Esophagus squamous epithelium (tissue), 5 donors: ENCODE results near the gene APOC3. TPM values are rescaled to one million over a fixed set of nuclear protein-coding genes. Genes with fewer than 3 reads are reported as not detected.

ENCODE experiments used
- DNase-seq: peaks from one replicate; lab custom pipeline; 2025; lab: John Stamatoyannopoulos, UW
- H3K27ac ChIP-seq, 4 donors: fragments of 200-600 bp; sonication (generic); one replicate each; pipeline ENCODE4 v1.5.1; 2016 to 2019; ENCODE audit warnings: mild to moderate bottlenecking in 1 of 4
- H3K27me3 ChIP-seq, 4 donors: fragments of 200-600 bp; sonication (generic); 1 replicate in 3 of 4; 2 replicates in 1 of 4; pipeline versions ENCODE4 v1.5.1 to v1.6.0; 2017 to 2021; ENCODE audit warnings: antibody characterized with exemption in 1 of 4
- H3K36me3 ChIP-seq, 3 donors: fragments of 200-600 bp; sonication (generic); one replicate each; pipeline ENCODE4 v1.5.1; 2016 to 2019
- H3K4me1 ChIP-seq, 3 donors: fragments of 200-600 bp; sonication (generic); one replicate each; pipeline ENCODE4 v1.5.1; 2017 to 2019
- H3K4me3 ChIP-seq, 4 donors: fragments of 200-600 bp; sonication (generic); 1 replicate in 3 of 4; 2 replicates in 1 of 4; pipeline ENCODE4 v1.5.1; 2016 to 2019; ENCODE audit warnings: mild to moderate bottlenecking in 2 of 4, moderate library complexity in 1 of 4
- H3K9me3 ChIP-seq, 3 donors: fragments of 200-600 bp; sonication (generic); one replicate each; pipeline ENCODE4 v1.5.1; 2016 to 2019
- POLR2A ChIP-seq, 4 donors: fragments of 450-650 bp; IDR thresholded peaks; one replicate each; pipeline ENCODE4 v1.6.1; 2017; ENCODE audit warnings: antibody characterized with exemption in 4 of 4, mild to moderate bottlenecking in 4 of 4, moderate library complexity in 3 of 4
- WGBS, 2 donors: methylation state at CpG; one replicate each; pipeline ENCODE4 v1.1.5; 2018; 5-methylcytosine and 5-hydroxymethylcytosine counted together
- intact Hi-C: fragments of 100-400 bp; cut with DNase I; formaldehyde crosslinking; loops from one replicate; pipeline ENCODE4 v1.15.0; 2022
- total RNA-seq, 4 donors: library from RNA; depleted of rRNA; stranded (reverse); fragments of >200 nt; gene quantifications; one replicate each; pipeline ENCODE4 v1.1.0, GENCODE V29; 2016
- TF ChIP-seq, protein P1 (sequence below), 6 experiments: fragments of 450-650 bp in 4 of 6; fragments of 200-600 bp in 2 of 6; sonication (generic) in 2 of 6; IDR thresholded peaks; one replicate each; pipeline ENCODE4 v1.5.1; 2016 to 2019; ENCODE audit warnings: antibody characterized with exemption in 6 of 6, mild to moderate bottlenecking in 4 of 6, moderate library complexity in 4 of 6
- donor health status: DM: yes; HTN: yes; CAD: no.

APOC3 gene
- total RNA-seq, 4 donors from 2014 or later, result not detected

DNA sequence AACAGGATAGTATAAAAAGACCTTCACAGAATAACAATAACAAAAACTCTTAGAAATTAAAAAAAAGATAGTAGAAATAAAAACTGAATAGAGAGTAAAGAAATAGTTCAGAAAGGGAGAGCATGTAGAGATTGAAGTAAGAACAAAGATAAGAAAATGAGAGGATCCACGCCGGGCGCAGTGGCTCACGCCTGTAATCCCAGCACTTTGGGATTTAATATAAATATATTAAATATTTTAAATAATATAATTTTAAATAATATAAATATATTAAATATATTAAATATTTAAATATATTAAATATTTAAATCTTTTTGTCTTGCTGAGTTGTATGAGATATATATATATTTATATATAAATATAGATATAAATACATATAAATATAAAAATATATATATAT, 17.6 kb upstream of the APOC3 start:
- H3K4me3 ChIP-seq, result no peak overlapping the region
- no peaks in the 10 kb centered on the region for H3K9me3 ChIP-seq
- H3K27me3 ChIP-seq, result no peaks in the 10 kb centered on the region
- H3K27ac ChIP-seq, result no peak overlapping the region
- H3K4me1 ChIP-seq, result no peaks in the 10 kb centered on the region
- DNase-seq, result no peak
- no peak for TF ChIP-seq POLR2A (IDR thresholded peaks at IDR 0.05)
- TF ChIP-seq, protein P1, sequence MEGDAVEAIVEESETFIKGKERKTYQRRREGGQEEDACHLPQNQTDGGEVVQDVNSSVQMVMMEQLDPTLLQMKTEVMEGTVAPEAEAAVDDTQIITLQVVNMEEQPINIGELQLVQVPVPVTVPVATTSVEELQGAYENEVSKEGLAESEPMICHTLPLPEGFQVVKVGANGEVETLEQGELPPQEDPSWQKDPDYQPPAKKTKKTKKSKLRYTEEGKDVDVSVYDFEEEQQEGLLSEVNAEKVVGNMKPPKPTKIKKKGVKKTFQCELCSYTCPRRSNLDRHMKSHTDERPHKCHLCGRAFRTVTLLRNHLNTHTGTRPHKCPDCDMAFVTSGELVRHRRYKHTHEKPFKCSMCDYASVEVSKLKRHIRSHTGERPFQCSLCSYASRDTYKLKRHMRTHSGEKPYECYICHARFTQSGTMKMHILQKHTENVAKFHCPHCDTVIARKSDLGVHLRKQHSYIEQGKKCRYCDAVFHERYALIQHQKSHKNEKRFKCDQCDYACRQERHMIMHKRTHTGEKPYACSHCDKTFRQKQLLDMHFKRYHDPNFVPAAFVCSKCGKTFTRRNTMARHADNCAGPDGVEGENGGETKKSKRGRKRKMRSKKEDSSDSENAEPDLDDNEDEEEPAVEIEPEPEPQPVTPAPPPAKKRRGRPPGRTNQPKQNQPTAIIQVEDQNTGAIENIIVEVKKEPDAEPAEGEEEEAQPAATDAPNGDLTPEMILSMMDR (IDR thresholded peaks at IDR 0.05), result no peak
- WGBS, 2 donors, result 92 to 94% methylated on average over 4 of the region's 4 CpGs
- H3K36me3 ChIP-seq, result no peaks in the 10 kb centered on the region
- intact Hi-C loops, result no loop called here

DNA sequence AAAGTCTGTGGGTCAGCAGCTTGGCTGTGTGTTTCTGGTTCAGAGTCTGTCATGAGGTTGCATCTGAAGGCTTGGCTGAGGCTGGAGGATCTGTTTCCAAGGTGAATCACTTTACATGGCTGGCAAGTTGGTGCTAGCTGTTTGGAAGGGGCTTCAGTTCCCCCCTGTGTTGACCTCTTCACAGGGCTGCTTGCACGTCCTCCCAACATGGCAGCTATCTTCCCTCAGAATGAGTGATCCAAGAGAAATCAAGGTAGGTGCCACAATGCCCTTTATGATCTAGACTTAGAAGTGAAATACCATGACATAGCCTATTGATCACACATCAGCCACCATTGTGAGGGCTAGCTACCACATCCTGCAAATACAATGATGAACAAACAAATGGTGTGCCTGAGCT, 16.5 kb upstream of the APOC3 start:
- WGBS, 2 donors, result 70 to 88% methylated on average over 1 of the region's 1 CpG
- DNase-seq, result no peak
- Histone ChIP-seq H3K4me1 (no peaks in the 10 kb centered on the region), H3K9me3 (no peaks in the 10 kb centered on the region), H3K36me3 (no peaks in the 10 kb centered on the region), H3K4me3 (no peak overlapping the region), H3K27ac (no peak overlapping the region), H3K27me3 (no peaks in the 10 kb centered on the region)
- intact Hi-C loops, result no loop called here
- no peak for TF ChIP-seq POLR2A (IDR thresholded peaks at IDR 0.05)
- TF ChIP-seq, protein P1 (IDR thresholded peaks at IDR 0.05), result no peak

DNA sequence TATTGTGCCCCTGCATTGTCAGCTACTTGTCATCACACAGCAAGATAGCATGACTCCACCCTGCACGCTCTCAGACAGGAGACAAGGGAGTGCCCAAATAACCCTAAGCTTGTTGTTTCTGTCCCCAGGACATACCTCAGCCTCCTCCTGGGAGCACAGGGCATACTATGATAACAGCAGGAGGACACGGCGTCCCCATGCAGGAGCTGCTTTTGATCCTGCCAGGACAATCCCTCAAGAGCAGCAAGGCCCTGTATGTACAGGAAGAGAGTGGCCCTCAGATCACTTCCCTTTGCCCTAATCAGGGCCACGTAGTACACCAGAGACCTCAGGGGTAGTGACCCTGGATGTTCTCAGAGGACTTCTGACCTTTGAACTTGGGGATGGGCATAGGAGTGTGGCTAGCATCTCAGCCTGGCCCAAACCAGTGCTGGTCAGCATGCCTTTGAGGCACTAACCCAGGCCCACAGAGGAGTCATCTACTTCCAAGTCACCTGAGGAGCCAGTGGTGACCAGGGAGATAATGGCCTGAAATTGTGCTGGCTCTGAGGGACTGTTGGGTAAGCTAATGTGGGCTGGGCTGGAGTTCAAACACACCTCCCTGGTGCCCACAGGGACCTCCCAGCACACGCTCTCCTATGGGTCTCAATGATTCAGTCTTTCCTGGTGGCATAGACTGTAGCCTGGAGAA, 15.8 kb upstream of the APOC3 start:
- Histone ChIP-seq H3K36me3 (no peaks in the 10 kb centered on the region), H3K9me3 (no peaks in the 10 kb centered on the region), H3K4me1 (no peaks in the 10 kb centered on the region), H3K4me3 (no peak overlapping the region), H3K27ac (no peak overlapping the region), H3K27me3 (no peaks in the 10 kb centered on the region)
- WGBS, 2 donors, result 86 to 100% methylated on average over 1 to 4 of the region's 5 CpGs
- intact Hi-C loops, result no loop called here
- TF ChIP-seq POLR2A (IDR thresholded peaks at IDR 0.05), result no peak
- TF ChIP-seq, protein P1 (IDR thresholded peaks at IDR 0.05), result no peak
- DNase-seq, result no peak

DNA sequence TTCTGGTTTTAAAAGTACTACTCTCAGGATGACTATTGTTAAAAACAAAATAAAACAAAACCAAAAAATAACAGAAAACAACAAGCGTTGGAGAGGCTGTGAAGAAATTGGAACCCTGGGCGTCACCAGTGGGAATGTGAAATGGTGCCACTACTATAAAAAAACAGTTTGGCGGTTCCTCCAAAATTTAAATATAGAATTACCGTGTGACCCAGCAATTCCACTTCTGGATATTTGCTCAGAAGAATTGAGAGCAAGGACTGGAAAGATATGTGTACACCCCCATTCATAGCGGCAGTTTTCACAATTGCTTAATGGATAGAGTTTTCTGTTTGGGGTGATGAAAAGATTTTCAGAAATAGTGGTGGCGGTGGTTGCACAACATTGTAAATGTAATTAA, 15.2 kb upstream of the APOC3 start:
- Histone ChIP-seq H3K27me3 (no peaks in the 10 kb centered on the region), H3K4me3 (no peak overlapping the region), H3K4me1 (no peaks in the 10 kb centered on the region), H3K9me3 (no peaks in the 10 kb centered on the region), H3K36me3 (no peaks in the 10 kb centered on the region), H3K27ac (no peak overlapping the region)
- DNase-seq, result no peak
- 81 to 83% methylated on average over 6 of the region's 6 CpGs for WGBS, 2 donors
- intact Hi-C loops, result no loop called here
- no peak for TF ChIP-seq POLR2A (IDR thresholded peaks at IDR 0.05)
- TF ChIP-seq, protein P1 (IDR thresholded peaks at IDR 0.05), result no peak

DNA sequence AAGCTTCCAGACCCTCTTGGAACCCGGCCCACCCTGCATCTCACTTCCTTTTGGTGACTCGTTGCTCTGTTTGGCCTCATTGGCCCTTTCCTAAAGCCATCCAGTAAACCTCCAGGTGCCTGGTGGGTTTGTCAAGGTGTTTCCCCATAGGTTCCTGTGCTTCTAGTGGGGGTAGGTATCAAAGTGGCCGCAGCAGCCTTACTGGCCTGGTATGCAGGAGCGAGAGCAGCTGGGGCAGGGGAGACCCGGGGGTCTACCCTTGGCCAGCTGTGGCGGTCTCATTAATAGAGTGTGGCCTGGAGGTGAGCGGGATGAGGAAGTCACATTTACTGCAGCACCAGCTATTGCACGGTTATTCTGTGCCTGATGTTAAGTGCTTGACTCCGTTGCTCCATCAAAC, 10.7 kb upstream of the APOC3 start:
- no peaks in the 10 kb centered on the region for H3K36me3 ChIP-seq
- TF ChIP-seq POLR2A (IDR thresholded peaks at IDR 0.05), result no peak
- TF ChIP-seq, protein P1 (IDR thresholded peaks at IDR 0.05), result no peak
- H3K9me3 ChIP-seq, result no peaks in the 10 kb centered on the region
- no peak overlapping the region for H3K27ac ChIP-seq
- no peak for DNase-seq
- intact Hi-C loops, result no loop called here
- H3K4me3 ChIP-seq, result no peak overlapping the region
- no peaks in the 10 kb centered on the region for H3K4me1 ChIP-seq
- H3K27me3 ChIP-seq, result no peaks in the 10 kb centered on the region
- 78 to 82% methylated on average over 5 to 8 of the region's 9 CpGs for WGBS, 2 donors
